Peyer's patch (tissue), 4 donors: ENCODE results near the gene TMEM109. TPM values are rescaled to one million over a fixed set of nuclear protein-coding genes. Genes with fewer than 3 reads are reported as not detected.

Experiments
- DNase-seq, 3 donors: peaks; one replicate each; pipeline ENCODE4 v3.0.0-alpha.2; 2017 to 2019
- H3K27ac ChIP-seq, 4 donors: fragments of 200-600 bp; sonication (generic); one replicate each; pipeline ENCODE4 v1.5.1; 2016 to 2019
- H3K27me3 ChIP-seq, 2 donors: fragments of 200-600 bp; sonication (generic); one replicate each; pipeline ENCODE4 v1.5.1; 2019
- H3K36me3 ChIP-seq, 3 donors: fragments of 200-600 bp; sonication (generic); one replicate each; pipeline ENCODE4 v1.5.1; 2016 to 2019
- H3K4me1 ChIP-seq, 4 donors: fragments of 200-600 bp; sonication (generic); one replicate each; pipeline ENCODE4 v1.5.1; 2016 to 2019
- H3K4me3 ChIP-seq, 4 donors: fragments of 200-600 bp; sonication (generic); 1 replicate in 3 of 4; 2 replicates in 1 of 4; pipeline ENCODE4 v1.5.1; 2016 to 2019; ENCODE audit warnings: mild to moderate bottlenecking in 1 of 4
- H3K9me3 ChIP-seq, 4 donors: fragments of 200-600 bp; sonication (generic); one replicate each; pipeline ENCODE4 v1.5.1; 2016 to 2019; ENCODE audit warnings: mild to moderate bottlenecking in 1 of 4
- CTCF ChIP-seq, 6 experiments: fragments of 450-650 bp in 4 of 6; fragments of 200-600 bp in 2 of 6; sonication (generic) in 1 of 6; IDR thresholded peaks; one replicate each; pipeline ENCODE4 v1.5.1; 2017 to 2019; ENCODE audit warnings: antibody characterized with exemption in 6 of 6, mild to moderate bottlenecking in 3 of 6, moderate library complexity in 1 of 6
- POLR2A ChIP-seq, 2 donors: fragments of 450-650 bp; IDR thresholded peaks; one replicate each; pipeline ENCODE4 v1.5.1; 2017; ENCODE audit warnings: antibody characterized with exemption in 2 of 2, mild to moderate bottlenecking in 2 of 2, moderate library complexity in 2 of 2
- total RNA-seq, 4 donors: library from RNA; depleted of rRNA; stranded (reverse); fragments of >200 nt; gene quantifications; one replicate each; pipeline ENCODE4 v1.1.0, GENCODE V29; 2016

TMEM109 gene
- total RNA-seq, 4 donors from 2014 or later = 26.3 to 40.5 (median 36.6) TPM

GRCh38 chr11:60875366-60876167, 38.4 kb upstream of the TMEM109 start:
- no peaks in the 10 kb centered on the region for H3K36me3 ChIP-seq

GRCh38 chr11:60876168-60876485, 37.8 kb upstream of the TMEM109 start:
- Histone ChIP-seq H3K27ac (no peak overlapping the region), H3K27me3 (no peaks in the 10 kb centered on the region), H3K4me3 (no peak overlapping the region), H3K9me3 (no peaks in the 10 kb centered on the region), H3K4me1 (peaks cover 0 to 10% (median 0%) of the 10 kb centered on the region in 4 donors), H3K36me3 (no peaks in the 10 kb centered on the region)
- no peak for TF ChIP-seq CTCF (IDR thresholded peaks at IDR 0.05)
- no peak for TF ChIP-seq POLR2A (IDR thresholded peaks at IDR 0.05)
- DNase-seq = peak in 2 of 3 donors; percentile 34 to 40

More at GRCh38 chr11:60875366-60876167, 38.4 kb upstream of the TMEM109 start:
- Histone ChIP-seq H3K27ac (no peak overlapping the region), H3K9me3 (no peaks in the 10 kb centered on the region), H3K27me3 (no peaks in the 10 kb centered on the region), H3K4me1 (peaks cover 0 to 15% (median 0%) of the 10 kb centered on the region in 4 donors), H3K4me3 (no peak overlapping the region)
- peak in 2 of 3 donors; percentile 26 to 46 for DNase-seq
- no peak for TF ChIP-seq POLR2A (IDR thresholded peaks at IDR 0.05)
- TF ChIP-seq CTCF (IDR thresholded peaks at IDR 0.05) = no peak

GRCh38 chr11:60878245-60879101, 35.5 kb upstream of the TMEM109 start:
- peak overlapping the region in 3 of 4 donors; percentile 21 to 71 (median 68) for H3K27ac ChIP-seq
- H3K4me3 ChIP-seq = no peak overlapping the region
- TF ChIP-seq CTCF (IDR thresholded peaks at IDR 0.05) = no peak
- TF ChIP-seq POLR2A (IDR thresholded peaks at IDR 0.05) = no peak
- H3K9me3 ChIP-seq = no peaks in the 10 kb centered on the region
- no peaks in the 10 kb centered on the region for H3K27me3 ChIP-seq
- no peaks in the 10 kb centered on the region for H3K36me3 ChIP-seq
- H3K4me1 ChIP-seq = peaks cover 0 to 1% (median 0%) of the 10 kb centered on the region in 4 donors
- DNase-seq = peak in 1 of 3 donors; percentile 23

GRCh38 chr11:60879104-60879503, 34.9 kb upstream of the TMEM109 start:
- Histone ChIP-seq H3K36me3 (no peaks in the 10 kb centered on the region), H3K4me3 (no peak overlapping the region), H3K27ac (peak overlapping the region in 3 of 4 donors; percentile 21 to 68 (median 25)), H3K4me1 (no peaks in the 10 kb centered on the region), H3K9me3 (no peaks in the 10 kb centered on the region), H3K27me3 (no peaks in the 10 kb centered on the region)
- no peak for DNase-seq
- TF ChIP-seq POLR2A (IDR thresholded peaks at IDR 0.05) = no peak
- TF ChIP-seq CTCF (IDR thresholded peaks at IDR 0.05) = no peak

GRCh38 chr11:60879971-60880588, 33.9 kb upstream of the TMEM109 start:
- Histone ChIP-seq H3K36me3 (no peaks in the 10 kb centered on the region), H3K4me3 (no peak overlapping the region), H3K9me3 (no peaks in the 10 kb centered on the region), H3K27ac (peak overlapping the region in 1 of 4 donors; percentile 68), H3K4me1 (no peaks in the 10 kb centered on the region), H3K27me3 (no peaks in the 10 kb centered on the region)
- no peak for DNase-seq
- TF ChIP-seq CTCF (IDR thresholded peaks at IDR 0.05) (no peak), POLR2A (IDR thresholded peaks at IDR 0.05) (no peak)
